AML-193 (cell line): ENCODE results near the gene KCNJ12.

Source experiments
- DNase-seq, 2 experiments: peaks; one replicate each; lab custom pipeline; 2025; lab: John Stamatoyannopoulos, UW

Gene KCNJ12

DNA sequence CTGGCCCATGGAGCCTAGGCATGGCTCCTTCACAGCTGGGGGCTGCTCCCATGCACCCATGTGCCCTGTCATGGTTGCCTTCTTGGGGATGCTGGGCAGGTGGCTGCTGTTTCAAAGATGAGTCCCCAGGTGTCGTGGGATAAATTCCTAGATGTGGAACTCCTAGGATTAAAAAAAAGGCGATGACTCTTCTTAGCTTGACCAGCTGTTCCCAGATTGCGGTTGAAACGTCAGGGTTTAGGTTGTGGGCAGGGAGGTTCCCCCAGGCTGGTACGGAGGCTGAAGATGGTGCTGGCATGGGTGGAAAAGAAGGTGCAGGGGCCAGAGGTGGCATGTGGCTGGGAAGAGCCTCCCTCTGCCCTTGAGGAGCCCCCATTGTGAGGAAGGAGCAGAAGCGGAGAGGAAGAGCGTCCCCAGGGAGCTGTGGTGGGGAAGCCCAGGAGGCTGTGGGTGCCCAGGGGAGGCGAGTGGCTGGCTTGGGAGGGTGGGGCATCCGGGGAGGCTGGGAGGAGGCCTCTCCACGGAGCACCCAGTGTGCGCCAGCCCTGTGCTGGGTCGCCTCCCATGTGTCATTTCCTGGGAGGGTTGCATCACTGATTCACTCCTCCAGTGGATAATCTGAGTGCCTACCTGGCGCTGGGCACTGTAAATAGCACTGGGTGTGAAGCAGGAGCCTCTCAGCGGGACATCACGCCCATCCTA is 7.5 kb upstream of the KCNJ12 start:
- DNase-seq: no peak

- DNase-seq: no peak
Measured at GRCh38 chr17:21369395-21369794, 6.8 kb upstream of the KCNJ12 start.

- no peak for DNase-seq
Measured at GRCh38 chr17:21370430-21370829, 5.7 kb upstream of the KCNJ12 start.

GRCh38 chr17:21371511-21372081 is 4.6 kb upstream of the KCNJ12 start:
- DNase-seq: no peak

DNA sequence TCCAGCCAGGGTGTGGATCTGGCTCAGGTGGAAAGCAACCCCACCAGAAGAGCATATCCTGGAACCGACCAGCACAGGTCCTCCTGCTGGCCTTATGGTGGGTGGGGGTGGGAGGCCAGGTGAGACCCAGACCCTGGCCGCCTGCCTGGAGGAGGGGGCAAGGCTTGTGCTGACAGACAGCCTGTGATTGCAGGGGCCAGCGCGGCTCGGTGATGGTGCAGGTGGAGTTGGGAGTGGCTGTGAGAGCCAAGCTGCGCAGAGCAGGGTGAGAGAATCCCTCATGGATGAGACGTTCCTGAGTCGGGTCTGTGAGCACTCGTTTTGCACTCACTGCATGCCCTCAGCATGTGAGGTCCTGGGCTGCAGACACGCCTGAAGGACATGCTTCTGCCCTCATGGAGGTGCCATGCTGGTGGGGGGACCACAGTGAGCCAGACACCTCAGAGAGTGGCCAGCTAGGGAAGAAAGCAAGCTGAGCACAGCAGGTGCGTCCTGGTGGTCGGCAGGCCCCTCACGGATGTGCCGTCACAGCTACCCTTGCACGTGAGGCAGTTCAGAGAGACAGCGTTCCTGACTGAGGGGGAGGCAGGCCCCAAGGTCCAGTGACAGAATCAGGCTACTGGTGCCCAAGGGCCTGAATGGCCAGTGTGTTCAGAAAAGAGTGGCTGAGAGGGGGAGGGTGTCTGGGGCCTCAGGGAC is 3.8 kb upstream of the KCNJ12 start:
- no peak for DNase-seq

- DNase-seq: no peak
Measured at GRCh38 chr17:21373036-21373435, 3.1 kb upstream of the KCNJ12 start.

DNA sequence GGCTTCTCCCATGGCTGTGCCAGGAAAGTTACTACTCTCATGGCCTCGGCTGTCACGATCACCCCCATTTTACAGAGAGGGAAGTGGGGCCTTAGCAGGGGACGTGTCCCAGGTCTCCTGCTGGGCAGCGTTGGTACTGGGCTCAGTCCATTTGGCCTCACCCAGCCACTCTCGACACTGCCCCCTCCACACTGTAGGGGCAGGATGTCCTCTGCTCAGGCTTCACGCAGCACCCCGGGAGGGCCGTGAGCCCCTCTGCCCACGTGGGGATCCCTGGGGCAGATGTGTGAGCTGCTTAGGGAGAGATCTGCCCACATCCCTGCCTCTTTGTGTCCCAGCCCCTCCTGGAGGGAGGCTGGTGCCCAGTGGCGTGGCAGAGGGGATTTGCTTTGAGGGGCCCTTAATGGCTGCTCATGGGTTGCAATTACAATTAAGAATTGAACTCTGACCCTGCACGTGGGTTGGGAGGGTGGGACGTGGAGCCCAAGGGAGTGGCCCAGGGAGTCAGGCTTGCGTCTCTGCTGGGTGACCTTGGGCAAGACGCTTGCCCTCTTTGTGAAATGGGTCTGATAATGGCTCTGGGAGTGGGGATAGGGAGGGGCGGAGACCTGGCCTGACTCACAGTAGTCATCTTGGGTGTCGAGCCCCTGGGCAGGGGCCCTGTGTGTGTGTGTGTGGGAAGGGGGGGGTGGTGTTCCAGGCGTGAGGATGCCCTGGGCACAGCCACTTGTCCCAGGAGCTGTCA is 2.3 kb upstream of the KCNJ12 start:
- DNase-seq: no peak

DNA sequence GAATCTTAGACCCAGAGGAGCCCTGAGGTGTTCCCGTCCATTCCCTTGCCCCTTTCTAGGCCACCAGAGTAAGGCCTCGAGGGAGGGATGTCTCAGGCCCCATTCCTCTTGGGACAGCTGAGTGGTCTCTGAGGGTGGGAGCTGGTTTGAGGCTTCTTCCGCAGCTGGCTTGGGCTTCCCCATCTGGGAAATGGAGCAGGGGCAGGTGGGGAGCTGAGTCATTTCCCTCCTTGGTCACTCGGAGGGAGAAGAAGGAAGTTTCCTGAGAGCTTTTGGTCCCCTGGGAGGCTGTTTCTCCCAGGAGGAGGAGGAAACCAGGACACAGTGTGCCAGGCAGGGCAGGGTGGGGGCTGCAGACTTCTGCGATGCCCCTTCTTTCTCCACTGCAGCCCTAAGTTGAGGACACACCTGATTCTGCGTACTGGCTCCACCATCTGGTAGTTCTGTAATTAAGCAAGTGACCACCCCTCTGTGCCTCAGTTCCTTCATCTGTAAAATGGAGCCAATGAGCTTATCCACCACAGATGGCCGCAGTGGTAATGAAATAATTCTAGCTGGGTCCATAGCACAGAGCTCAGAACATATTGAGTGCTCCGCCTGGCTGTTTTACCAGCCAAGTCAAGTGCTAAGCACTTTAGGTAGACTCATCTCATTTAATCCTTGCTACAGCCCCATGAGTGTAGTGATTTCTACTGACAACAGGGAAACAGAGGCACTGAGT is 1.6 kb upstream of the KCNJ12 start:
- no peak for DNase-seq

DNA sequence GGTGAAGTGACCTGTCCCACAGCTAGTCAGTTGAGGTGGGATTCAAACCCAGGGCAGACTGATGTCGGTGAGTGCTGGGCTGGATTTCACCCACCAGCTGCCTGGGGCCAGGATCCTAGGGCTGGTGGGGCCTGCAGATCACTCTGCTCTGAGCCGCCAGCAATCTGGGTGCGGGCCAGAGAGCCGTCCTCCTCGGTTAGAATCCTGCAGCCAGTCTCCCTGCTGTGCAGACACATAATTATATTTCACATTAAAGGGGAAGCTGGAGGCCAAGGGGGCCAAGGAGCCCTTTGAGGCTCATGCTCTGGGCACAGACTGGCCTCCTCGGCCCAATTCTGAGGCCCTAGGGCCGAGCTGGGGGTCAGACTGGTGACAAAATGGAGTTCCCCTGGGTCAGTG is 996 bp upstream of the KCNJ12 start:
- no peak for DNase-seq

DNA sequence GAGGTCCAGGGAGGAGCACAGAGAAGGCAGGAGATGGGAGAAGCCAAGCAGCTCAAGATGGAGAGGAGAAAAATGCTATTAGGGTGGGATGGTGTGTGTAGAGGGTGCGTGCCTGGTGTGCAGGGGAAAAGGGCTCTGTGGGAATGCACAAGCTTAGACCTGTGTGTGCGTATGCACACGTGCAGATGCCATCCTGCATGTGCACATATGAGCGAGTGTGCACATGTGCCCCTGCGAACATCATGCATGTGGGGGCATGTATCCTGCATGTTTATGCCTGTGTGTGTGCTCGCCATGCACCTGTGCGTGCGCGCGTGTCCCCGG is 438 bp upstream of the KCNJ12 start:
- no peak for DNase-seq

- no peak for DNase-seq
Measured at GRCh38 chr17:21376759-21377690, 868 bp downstream of the KCNJ12 start.

- no peak for DNase-seq
Measured at GRCh38 chr17:21377705-21378396, 1.7 kb downstream of the KCNJ12 start.

- DNase-seq: no peak
Measured at GRCh38 chr17:21378553-21378952, 2.4 kb downstream of the KCNJ12 start.

- DNase-seq: no peak
Measured at GRCh38 chr17:21379080-21379711, 3.0 kb downstream of the KCNJ12 start.

DNA sequence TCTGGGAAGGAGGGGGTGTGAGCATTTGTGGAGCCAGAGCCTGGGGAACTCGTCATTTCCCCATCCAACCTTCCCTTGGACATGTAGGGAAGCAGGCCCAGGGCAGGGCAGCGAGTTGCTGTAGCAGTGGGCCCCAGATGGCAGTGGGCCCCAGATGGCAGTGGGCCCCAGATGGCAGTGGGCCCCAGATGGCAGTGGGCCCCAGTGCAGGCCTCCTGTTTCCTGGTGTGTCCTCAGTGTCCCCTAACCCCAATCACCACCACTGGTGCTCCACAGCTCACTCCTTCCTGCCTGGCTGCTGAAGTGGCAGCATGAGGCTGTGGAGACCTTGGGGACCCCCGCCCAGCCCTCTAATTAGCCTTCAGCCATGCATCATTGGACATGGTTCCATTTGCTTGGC is 4.5 kb downstream of the KCNJ12 start:
- DNase-seq: no peak

GRCh38 chr17:21381076-21381706 is 5.0 kb downstream of the KCNJ12 start:
- DNase-seq: no peak

GRCh38 chr17:21382560-21383495 is 6.7 kb downstream of the KCNJ12 start:
- no peak for DNase-seq

DNA sequence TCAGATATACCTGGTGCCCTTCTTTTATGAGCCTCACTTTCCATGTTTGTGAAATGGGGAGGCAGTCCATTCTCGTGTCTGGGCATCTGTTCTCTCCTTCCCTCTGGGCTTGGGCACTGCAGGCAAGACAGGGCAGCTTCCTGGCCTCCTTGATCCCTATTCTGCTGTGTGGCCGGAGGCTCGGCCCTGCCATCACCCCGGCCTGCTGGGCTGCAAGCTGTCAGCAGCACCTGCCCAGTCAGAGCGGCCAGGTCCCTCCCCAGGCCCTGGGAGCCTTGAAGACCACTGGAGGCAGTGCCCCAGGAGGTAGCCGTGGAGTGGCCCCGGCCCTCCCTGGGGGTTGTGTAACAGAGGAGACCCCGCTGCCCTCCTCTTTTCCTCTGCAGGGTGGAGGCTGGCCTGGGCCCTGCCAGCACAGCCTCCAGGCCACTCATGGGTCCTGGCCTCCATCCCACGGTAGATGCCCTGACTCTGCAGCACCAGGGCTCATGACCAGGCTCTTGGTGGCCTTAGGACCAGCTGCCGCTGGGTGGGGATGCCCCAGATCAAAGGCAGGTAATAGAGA is 9.2 kb downstream of the KCNJ12 start:
- no peak for DNase-seq
